GM12878 (cell line): ENCODE data around the gene ZBTB42. TPM values are rescaled to one million over a fixed set of nuclear protein-coding genes. Genes with fewer than 3 reads are reported as not detected.
A peak's percentile ranks its signal among the peaks of the same experiment; 100 is the strongest.

ENCODE experiments used
- ATAC-seq: fragments of 200-7000 bp; cut with Tn5 transposase; 3 replicates; pipeline ENCODE4 v1.9.1; 2020; ENCODE audit warnings: mild to moderate bottlenecking, moderate library complexity
- BruUV-seq: library from RNA; stranded (reverse); fragments of 400-500 nt; replicated peaks from 2 replicates; lab custom pipeline; 2021; lab: Mats Ljungman, UMichigan
- CTCF ChIA-PET: fragments of 300-600 bp; sonication (Branson Sonifier 250); formaldehyde crosslinking; extraction: SDS; loops from one replicate; lab custom pipeline; 2021; ENCODE audit warnings: inconsistent platforms; lab: Yijun Ruan, JAX
- POLR2A ChIA-PET: fragments of 350-600 bp; formaldehyde crosslinking; extraction: SDS; loops from one replicate; lab custom pipeline; 2021; ENCODE audit warnings: inconsistent platforms; lab: Charles Lee
- RAD21 ChIA-PET: fragments of 300-600 bp; sonication (Branson Sonifier 250); formaldehyde crosslinking; loops from one replicate; lab custom pipeline; 2023; ENCODE audit warnings: antibody characterized with exemption; ENCODE audit not compliant: unreplicated experiment; lab: Charles Lee
- SMC1A ChIA-PET: fragments of 300-600 bp; sonication (Branson Sonifier 250); formaldehyde crosslinking; loops from one replicate; lab custom pipeline; 2023; ENCODE audit not compliant: unreplicated experiment, uncharacterized antibody; lab: Charles Lee
- DNase-seq: peaks from one replicate; pipeline ENCODE4 v3.0.0-alpha.2; 2011; ENCODE audit warnings: low read depth, low spot score
- FAIRE-seq: peaks from 3 replicates; lab custom pipeline; 2011; peaks lifted over from hg19 to GRCh38; lab: Jason Lieb, UNC
- H2AFZ ChIP-seq: 2 replicates; pipeline ENCODE4 v1.6.0; 2011; ENCODE audit warnings: low read depth, low read length, control low read depth; ENCODE audit not compliant: control insufficient read depth
- H3K27ac ChIP-seq: 2 replicates; pipeline ENCODE4 v1.5.1; 2011; ENCODE audit warnings: control low read depth; ENCODE audit not compliant: control insufficient read depth, insufficient read depth
- H3K27me3 ChIP-seq, 2 experiments: replicated peaks in 1 of 2; 2 replicates each; pipeline versions ENCODE4 v1.6.0 to v1.6.1; 2011; ENCODE audit warnings: low read length in 1 of 2; ENCODE audit not compliant: control insufficient read depth in 2 of 2, insufficient read depth in 2 of 2
- H3K36me3 ChIP-seq, 2 experiments: 2 replicates each; pipeline ENCODE4 v1.5.1; 2011; ENCODE audit warnings: low read length in 1 of 2; ENCODE audit not compliant: control insufficient read depth in 2 of 2, insufficient read depth in 2 of 2
- H3K4me1 ChIP-seq: 2 replicates; pipeline ENCODE4 v1.6.1; 2011; ENCODE audit warnings: mild to moderate bottlenecking, low read length, moderate library complexity, mixed read lengths; ENCODE audit not compliant: control insufficient read depth, insufficient read depth
- H3K4me2 ChIP-seq: 2 replicates; pipeline ENCODE4 v1.6.0; 2011; ENCODE audit warnings: control low read depth; ENCODE audit not compliant: control insufficient read depth, insufficient read depth
- H3K4me3 ChIP-seq: fragments of 200-600 bp; sonication (generic); 2 replicates; pipeline ENCODE4 v1.5.1; 2016
- H3K79me2 ChIP-seq: 2 replicates; pipeline ENCODE4 v1.6.0; 2011; ENCODE audit warnings: low read length; ENCODE audit not compliant: control insufficient read depth, insufficient read depth
- H3K9ac ChIP-seq: 2 replicates; pipeline ENCODE4 v1.8.0; 2011; ENCODE audit warnings: low read length, control low read depth, mixed read lengths; ENCODE audit not compliant: control insufficient read depth, insufficient read depth
- H3K9me3 ChIP-seq: replicated peaks from 3 replicates; pipeline ENCODE4 v1.5.1; 2011; ENCODE audit warnings: mild to moderate bottlenecking, low read length; ENCODE audit not compliant: control insufficient read depth, insufficient read depth
- H4K20me1 ChIP-seq: 2 replicates; pipeline ENCODE4 v1.6.0; 2011; ENCODE audit not compliant: control insufficient read depth, insufficient read depth
- NR2C1 ChIP-seq: fragments of 450-650 bp; IDR thresholded peaks from 2 replicates; pipeline ENCODE4 v1.6.1; 2017; ENCODE audit warnings: antibody characterized with exemption, mild to moderate bottlenecking, moderate library complexity
- POLR2A ChIP-seq: IDR thresholded peaks from 2 replicates; pipeline ENCODE4 v1.6.1; 2011; ENCODE audit warnings: low read depth, mild to moderate bottlenecking, low read length
- STAT3 ChIP-seq: IDR thresholded peaks from 2 replicates; pipeline ENCODE4 v1.6.1; 2011; ENCODE audit warnings: low read depth, low read length, improper control_type of control experiment
- TBL1XR1 ChIP-seq: IDR thresholded peaks from 2 replicates; pipeline ENCODE4 v1.6.1; 2012; ENCODE audit warnings: low read depth, low read length, improper control_type of control experiment
- ZNF592 ChIP-seq: fragments of 450-650 bp; IDR thresholded peaks from 2 replicates; pipeline ENCODE4 v1.6.1; 2017; ENCODE audit warnings: mild to moderate bottlenecking, moderate library complexity
- ZNF687 ChIP-seq: fragments of 450-650 bp; IDR thresholded peaks from 2 replicates; pipeline ENCODE4 v1.6.1; 2017; ENCODE audit warnings: mild to moderate bottlenecking, moderate library complexity
- WGBS: methylation state at CpG from one replicate; pipeline ENCODE4 v1.1.6; 2016; ENCODE audit warnings: low lambda C conversion rate; ENCODE audit not compliant: insufficient replicate concordance, insufficient coverage; ENCODE audit errors: missing lambda C conversion rate; 5-methylcytosine and 5-hydroxymethylcytosine counted together
- in situ Hi-C: fragments of 300-500 bp; cut with MboI; formaldehyde crosslinking; loops from 9 replicates; pipeline ENCODE4 v1.14.3; 2018; ENCODE audit warnings: mixed read lengths
- intact Hi-C: fragments of 100-400 bp; cut with micrococcal nuclease; formaldehyde crosslinking; loops from one replicate; pipeline ENCODE4 v1.14.2; 2022; ENCODE audit not compliant: unreplicated experiment
- polyA plus RNA-seq, 11 experiments: library from polyadenylated mRNA; depleted of rRNA in 4 of 11; unstranded in 6 of 11; stranded (reverse) in 5 of 11; fragments of >200 nt; fragmentation: Nextera tagmentation in 4 of 11; fragmentation: Illumina TruSeq in 1 of 11; extraction: Ambion mirVana in 4 of 11; extraction: Trizol in 1 of 11; gene quantifications; 1 replicate in 1 of 11; 2 replicates in 10 of 11; pipeline versions ENCODE4 v1.2.1 to v1.2.3, GENCODE V29; 2011 to 2016; ENCODE audit warnings: inconsistent platforms in 2 of 11, missing spikeins in 2 of 11, low read depth in 1 of 11
- total RNA-seq, 4 experiments: library from RNA; depleted of rRNA in 3 of 4; stranded (reverse); fragments of >200 nt in 3 of 4; fragmentation: Illumina TruSeq in 1 of 4; extraction: Trizol in 1 of 4; gene quantifications; 2 replicates each; pipeline versions ENCODE4 v1.2.1 to v1.2.3, GENCODE V29; 2013 to 2021

ZBTB42 gene
- total and polyA plus RNA-seq, 10 of the 15 experiments (the other 5 are each of a cell fraction or from before 2014, with no cell fraction given): 0.05 to 1.2 (median 0.37) TPM; not detected in 2

- Histone ChIP-seq H3K36me3 (peaks cover 5 to 26% of the 10 kb centered on the region in 2 experiments; a peak in 3 of 4 replicates), H3K79me2 (no peaks in the 10 kb centered on the region), H3K27ac (no peak overlapping the region), H4K20me1 (no peaks in the 10 kb centered on the region), H3K9ac (no peak overlapping the region), H3K4me1 (no peaks in the 10 kb centered on the region; the same call in 1 of the 2 replicates), H2AFZ (no peak overlapping the region), H3K4me2 (no peak overlapping the region), H3K9me3 (no peaks in the 10 kb centered on the region; the same call in 2 of the 3 replicates), H3K27me3 (no peaks in the 10 kb centered on the region), H3K4me3 (no peak overlapping the region)
- intact Hi-C loops: no loop called here
- CTCF ChIA-PET: no interaction called here
- in situ Hi-C loops: no loop called here
- BruUV-seq: no TSS peak
- ATAC-seq (no peak), DNase-seq (no peak), FAIRE-seq (no peak)
- RAD21 ChIA-PET: no interaction called here
- SMC1A ChIA-PET: no interaction called here
- POLR2A ChIA-PET: no interaction called here
- WGBS: 91% methylated on average over 37 of the region's 46 CpGs
- TF ChIP-seq POLR2A: peak; percentile 47; the same call in 1 of the 2 replicates
- no peak for TF ChIP-seq NR2C1
These were observed 27.1 kb upstream of the ZBTB42 start for GRCh38 chr14:104773505-104774452.

GRCh38 chr14:104774453-104775072 lies 26.3 kb upstream of the ZBTB42 start:
- WGBS: 91% methylated on average over 19 of the region's 20 CpGs
- H3K27ac ChIP-seq: no peak overlapping the region
- ChIA-PET CTCF (no interaction called here), POLR2A (no interaction called here), RAD21 (no interaction called here), SMC1A (no interaction called here)
- no peaks in the 10 kb centered on the region for H3K4me1 ChIP-seq
- intact Hi-C loops (no loop called here), in situ Hi-C loops (no loop called here)
- DNase-seq (no peak), ATAC-seq (no peak), FAIRE-seq (no peak)
- BruUV-seq: no TSS peak
- H3K36me3 ChIP-seq: peaks cover 5 to 26% of the 10 kb centered on the region in 2 experiments; a peak in 3 of 4 replicates
- H3K9ac ChIP-seq: no peak overlapping the region
- no peaks in the 10 kb centered on the region for H3K79me2 ChIP-seq
- no peaks in the 10 kb centered on the region for H3K27me3 ChIP-seq
- no peak overlapping the region for H2AFZ ChIP-seq
- H4K20me1 ChIP-seq: no peaks in the 10 kb centered on the region
- no peaks in the 10 kb centered on the region; the same call in 2 of the 3 replicates for H3K9me3 ChIP-seq
- H3K4me3 ChIP-seq: no peak overlapping the region
- no peak overlapping the region for H3K4me2 ChIP-seq
- no peak for TF ChIP-seq ZNF687
- TF ChIP-seq ZNF592: no peak
- no peak for TF ChIP-seq STAT3
- no peak for TF ChIP-seq TBL1XR1
